Esophagus squamous epithelium (tissue), 4 donors: Measurements from ENCODE around the gene TEX19.

Experiments used
- CTCF ChIP-seq, 6 experiments: fragments of 450-650 bp in 4 of 6; fragments of 200-600 bp in 2 of 6; sonication (generic) in 2 of 6; IDR thresholded peaks; one replicate each; pipeline ENCODE4 v1.5.1; 2016 to 2019; ENCODE audit warnings: antibody characterized with exemption in 6 of 6, mild to moderate bottlenecking in 4 of 6, moderate library complexity in 4 of 6
- POLR2A ChIP-seq, 4 donors: fragments of 450-650 bp; IDR thresholded peaks; one replicate each; pipeline ENCODE4 v1.6.1; 2017; ENCODE audit warnings: antibody characterized with exemption in 4 of 4, mild to moderate bottlenecking in 4 of 4, moderate library complexity in 3 of 4

- TF ChIP-seq CTCF (IDR thresholded peaks at IDR 0.05) (no peak), POLR2A (IDR thresholded peaks at IDR 0.05) (no peak)
Measured at GRCh38 chr17:82327757-82328140, 31.3 kb upstream of the TEX19 start.
